ENCODE measurements around the gene DLK1. TPM values are rescaled to one million over a fixed set of nuclear protein-coding genes. Genes with fewer than 3 reads are reported as not detected.

The DLK1 gene
- total RNA-seq, 1 experiment from 2014 or later: 0.69 TPM

DNA sequence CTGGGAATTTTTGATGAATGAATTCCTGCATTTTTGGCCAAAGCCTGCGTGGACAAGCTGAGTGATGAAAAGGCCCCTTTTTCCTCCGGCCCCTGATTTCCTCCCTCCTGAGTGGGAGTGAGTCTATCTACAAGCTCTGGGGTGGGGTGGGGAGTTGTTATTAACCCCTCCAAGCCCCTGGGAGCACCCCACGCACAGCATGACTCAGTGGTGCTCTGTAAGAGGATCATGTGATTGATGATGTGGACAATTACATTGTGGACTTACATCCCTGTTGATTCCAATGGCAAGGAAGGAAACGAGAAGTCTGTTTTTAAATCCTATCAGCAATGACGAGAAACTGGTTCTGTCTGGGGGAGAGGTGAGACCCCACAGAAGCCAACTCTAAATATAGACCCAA lies 5.1 kb upstream of the DLK1 start:
- no TSS peak for BruUV-seq (replicated peaks)
- Histone ChIP-seq H3K36me3 (ENCODE audit: control insufficient read depth, insufficient read depth, low read length) (no peaks in the 10 kb centered on the region), H3K4me1 (ENCODE audit: control insufficient read depth, insufficient read depth, low read length) (no peaks in the 10 kb centered on the region; the same call in 1 of the 2 replicates), H3K27ac (ENCODE audit: low read length) (no peak overlapping the region), H3K4me3 (ENCODE audit: low read depth in 2 of 2, low read length in 2 of 2) (no peak overlapping the region), H3K27me3 (ENCODE audit: control insufficient read depth, insufficient read depth, low read length) (no peaks in the 10 kb centered on the region), H3K9me3 (ENCODE audit: control insufficient read depth, insufficient read depth, low read depth, low read length) (no peaks in the 10 kb centered on the region)
- intact Hi-C loops (cut with micrococcal nuclease; ENCODE audit: unreplicated experiment) (no loop called here), in situ Hi-C loops (cut with HindIII; ENCODE audit: low pct_unique_long_range_greater_than_20kb, low sequenced_read_pairs) (no loop called here)
- TF ChIP-seq POLR2AphosphoS5 (IDR thresholded peaks at IDR 0.05; ENCODE audit: low read depth, low read length): no peak
- no peak for TF ChIP-seq SIN3A (IDR thresholded peaks at IDR 0.05; ENCODE audit: borderline replicate concordance, insufficient read depth, low read depth, low read length)
- TF ChIP-seq CTCF (IDR thresholded peaks at IDR 0.05): no peak
- TF ChIP-seq, protein P1, sequence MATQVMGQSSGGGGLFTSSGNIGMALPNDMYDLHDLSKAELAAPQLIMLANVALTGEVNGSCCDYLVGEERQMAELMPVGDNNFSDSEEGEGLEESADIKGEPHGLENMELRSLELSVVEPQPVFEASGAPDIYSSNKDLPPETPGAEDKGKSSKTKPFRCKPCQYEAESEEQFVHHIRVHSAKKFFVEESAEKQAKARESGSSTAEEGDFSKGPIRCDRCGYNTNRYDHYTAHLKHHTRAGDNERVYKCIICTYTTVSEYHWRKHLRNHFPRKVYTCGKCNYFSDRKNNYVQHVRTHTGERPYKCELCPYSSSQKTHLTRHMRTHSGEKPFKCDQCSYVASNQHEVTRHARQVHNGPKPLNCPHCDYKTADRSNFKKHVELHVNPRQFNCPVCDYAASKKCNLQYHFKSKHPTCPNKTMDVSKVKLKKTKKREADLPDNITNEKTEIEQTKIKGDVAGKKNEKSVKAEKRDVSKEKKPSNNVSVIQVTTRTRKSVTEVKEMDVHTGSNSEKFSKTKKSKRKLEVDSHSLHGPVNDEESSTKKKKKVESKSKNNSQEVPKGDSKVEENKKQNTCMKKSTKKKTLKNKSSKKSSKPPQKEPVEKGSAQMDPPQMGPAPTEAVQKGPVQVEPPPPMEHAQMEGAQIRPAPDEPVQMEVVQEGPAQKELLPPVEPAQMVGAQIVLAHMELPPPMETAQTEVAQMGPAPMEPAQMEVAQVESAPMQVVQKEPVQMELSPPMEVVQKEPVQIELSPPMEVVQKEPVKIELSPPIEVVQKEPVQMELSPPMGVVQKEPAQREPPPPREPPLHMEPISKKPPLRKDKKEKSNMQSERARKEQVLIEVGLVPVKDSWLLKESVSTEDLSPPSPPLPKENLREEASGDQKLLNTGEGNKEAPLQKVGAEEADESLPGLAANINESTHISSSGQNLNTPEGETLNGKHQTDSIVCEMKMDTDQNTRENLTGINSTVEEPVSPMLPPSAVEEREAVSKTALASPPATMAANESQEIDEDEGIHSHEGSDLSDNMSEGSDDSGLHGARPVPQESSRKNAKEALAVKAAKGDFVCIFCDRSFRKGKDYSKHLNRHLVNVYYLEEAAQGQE (IDR thresholded peaks at IDR 0.05; ENCODE audit: insufficient read depth in 1 of 2, low read depth in 2 of 2, low read length in 1 of 2): no peak
- no peak for TF ChIP-seq TCF7L2 (IDR thresholded peaks at IDR 0.05; ENCODE audit: low read depth, low read length)
- ATAC-seq: no peak
- ChIA-PET POLR2A (no interaction called here), CTCF (interaction anchor here (1.2 kb wide), 1 partner anchor 178 kb away, joined by 6 read pairs; no protein-coding TSS in a partner anchor)
- no peak for DNase-seq (ENCODE audit: low read depth, low spot score)

GRCh38 chr14:100722367-100722766 lies 4.3 kb upstream of the DLK1 start:
- TF ChIP-seq CTCF (IDR thresholded peaks at IDR 0.05) (no peak), POLR2AphosphoS5 (IDR thresholded peaks at IDR 0.05; ENCODE audit: low read depth, low read length) (no peak), TCF7L2 (IDR thresholded peaks at IDR 0.05; ENCODE audit: low read depth, low read length) (no peak), SIN3A (IDR thresholded peaks at IDR 0.05; ENCODE audit: borderline replicate concordance, insufficient read depth, low read depth, low read length) (no peak)
- TF ChIP-seq, protein P1 (IDR thresholded peaks at IDR 0.05; ENCODE audit: insufficient read depth in 1 of 2, low read depth in 2 of 2, low read length in 1 of 2): no peak
- H3K27me3 ChIP-seq (ENCODE audit: control insufficient read depth, insufficient read depth, low read length): no peaks in the 10 kb centered on the region
- CTCF ChIA-PET: interaction anchor here (1.2 kb wide), 1 partner anchor 177 kb away, joined by 6 read pairs; no protein-coding TSS in a partner anchor

More at GRCh38 chr14:100722367-100722766, 4.3 kb upstream of the DLK1 start:
- H3K4me3 ChIP-seq (ENCODE audit: low read depth in 2 of 2, low read length in 2 of 2): no peak overlapping the region
- no peaks in the 10 kb centered on the region for H3K9me3 ChIP-seq (ENCODE audit: control insufficient read depth, insufficient read depth, low read depth, low read length)
- no peaks in the 10 kb centered on the region for H3K36me3 ChIP-seq (ENCODE audit: control insufficient read depth, insufficient read depth, low read length)
- H3K27ac ChIP-seq (ENCODE audit: low read length): no peak overlapping the region
- in situ Hi-C loops (cut with HindIII; ENCODE audit: low pct_unique_long_range_greater_than_20kb, low sequenced_read_pairs) (no loop called here), intact Hi-C loops (cut with micrococcal nuclease; ENCODE audit: unreplicated experiment) (no loop called here)
- POLR2A ChIA-PET: no interaction called here
- DNase-seq (ENCODE audit: low read depth, low spot score): no peak
- no peaks in the 10 kb centered on the region for H3K4me1 ChIP-seq (ENCODE audit: control insufficient read depth, insufficient read depth, low read length)
- no peak for ATAC-seq
- BruUV-seq (replicated peaks): no TSS peak

Measured in Panc1 (cell line).